Cardiac fibroblast (primary cell): ENCODE results near the gene ATOH7.
A peak's percentile ranks its signal among the peaks of the same experiment; 100 is the strongest.

Experiments used
- DNase-seq, 2 donors: peaks; one replicate each; pipeline versions ENCODE4 v3.0.0 to v3.0.0-alpha.2; 2010; ENCODE audit warnings: low read depth in 2 of 2
- H3K4me3 ChIP-seq, 2 donors: replicated peaks in 1 of 2; 1 replicate in 1 of 2; 2 replicates in 1 of 2; pipeline ENCODE4 v1.5.1; 2011; ENCODE audit warnings: low read depth in 2 of 2, low read length in 2 of 2, mild to moderate bottlenecking in 2 of 2, moderate library complexity in 1 of 2
- TF ChIP-seq, protein P1 (sequence below): IDR thresholded peaks from one replicate; pipeline ENCODE4 v1.5.1; 2011; ENCODE audit warnings: low read depth, mild to moderate bottlenecking, low read length, inconsistent platforms

Gene ATOH7

DNA sequence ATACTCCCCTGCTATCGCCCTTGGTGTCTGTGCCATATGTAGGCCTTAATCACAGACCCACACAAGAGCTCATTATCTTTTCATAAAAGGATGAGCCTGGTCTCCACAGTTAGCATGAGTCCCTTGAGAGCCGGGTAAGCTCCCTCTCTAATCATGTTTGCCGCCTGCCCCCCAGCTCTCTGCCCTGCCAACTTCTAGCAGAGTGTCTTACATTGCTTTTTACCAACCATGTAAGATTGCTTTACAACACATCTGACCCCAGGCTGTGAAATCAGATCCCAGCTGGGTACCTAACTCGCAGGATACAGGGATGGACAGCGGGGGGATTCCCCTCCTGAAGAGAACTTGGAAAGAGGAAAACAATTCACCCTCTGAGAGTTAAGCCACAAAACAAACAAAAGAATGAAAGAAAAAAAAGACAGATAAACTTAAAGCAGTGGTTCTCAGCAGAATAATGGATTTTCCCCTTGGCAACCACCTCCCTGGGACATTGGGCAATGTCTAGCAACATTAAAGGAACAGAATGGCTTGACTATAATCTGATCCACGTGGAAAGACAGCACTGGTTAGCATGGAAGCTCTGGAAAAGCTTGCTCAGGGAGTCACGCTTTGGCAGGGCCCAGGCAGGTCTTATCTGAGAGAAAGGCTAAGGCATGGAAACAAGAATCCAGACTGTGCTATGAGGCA, 39.4 kb upstream of the ATOH7 start:
- H3K4me3 ChIP-seq: no peak overlapping the region
- peak; percentile 23 to 77 for DNase-seq
- TF ChIP-seq, protein P1, sequence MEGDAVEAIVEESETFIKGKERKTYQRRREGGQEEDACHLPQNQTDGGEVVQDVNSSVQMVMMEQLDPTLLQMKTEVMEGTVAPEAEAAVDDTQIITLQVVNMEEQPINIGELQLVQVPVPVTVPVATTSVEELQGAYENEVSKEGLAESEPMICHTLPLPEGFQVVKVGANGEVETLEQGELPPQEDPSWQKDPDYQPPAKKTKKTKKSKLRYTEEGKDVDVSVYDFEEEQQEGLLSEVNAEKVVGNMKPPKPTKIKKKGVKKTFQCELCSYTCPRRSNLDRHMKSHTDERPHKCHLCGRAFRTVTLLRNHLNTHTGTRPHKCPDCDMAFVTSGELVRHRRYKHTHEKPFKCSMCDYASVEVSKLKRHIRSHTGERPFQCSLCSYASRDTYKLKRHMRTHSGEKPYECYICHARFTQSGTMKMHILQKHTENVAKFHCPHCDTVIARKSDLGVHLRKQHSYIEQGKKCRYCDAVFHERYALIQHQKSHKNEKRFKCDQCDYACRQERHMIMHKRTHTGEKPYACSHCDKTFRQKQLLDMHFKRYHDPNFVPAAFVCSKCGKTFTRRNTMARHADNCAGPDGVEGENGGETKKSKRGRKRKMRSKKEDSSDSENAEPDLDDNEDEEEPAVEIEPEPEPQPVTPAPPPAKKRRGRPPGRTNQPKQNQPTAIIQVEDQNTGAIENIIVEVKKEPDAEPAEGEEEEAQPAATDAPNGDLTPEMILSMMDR: no peak

DNA sequence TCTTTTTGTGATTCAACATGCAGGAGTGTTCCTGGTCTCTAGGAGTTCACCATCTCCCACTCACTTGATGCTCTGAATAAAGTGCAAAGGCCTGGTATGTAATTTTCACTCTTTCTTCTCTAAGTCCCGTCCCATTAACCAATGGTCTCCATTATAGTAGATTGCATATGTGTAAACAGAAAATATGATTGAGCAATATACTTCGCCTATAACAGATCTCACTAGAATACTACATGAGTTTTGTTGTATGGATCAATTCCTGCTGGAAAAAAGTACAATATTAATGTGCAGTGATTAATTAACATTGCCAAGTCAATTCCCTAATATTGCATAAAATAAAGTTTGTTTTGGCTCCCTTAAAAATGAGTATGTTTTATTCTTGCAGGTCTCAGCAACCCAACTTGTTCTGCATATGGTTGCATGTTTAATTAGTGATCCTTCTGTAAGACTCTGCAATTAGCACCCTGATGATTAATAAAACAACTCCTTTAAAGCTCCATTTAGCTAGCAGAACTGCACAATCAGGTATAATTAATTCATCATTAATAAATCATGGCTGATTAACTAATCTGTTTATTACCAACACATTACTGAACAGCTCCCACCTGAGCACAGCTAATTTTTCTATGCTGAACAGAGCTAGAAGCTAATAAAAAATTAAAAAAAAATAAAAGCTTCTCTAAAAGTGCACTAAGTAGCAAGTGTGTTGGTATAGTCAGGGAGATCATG, 37.8 kb upstream of the ATOH7 start:
- TF ChIP-seq, protein P1: no peak
- H3K4me3 ChIP-seq: no peak overlapping the region
- no peak for DNase-seq

DNA sequence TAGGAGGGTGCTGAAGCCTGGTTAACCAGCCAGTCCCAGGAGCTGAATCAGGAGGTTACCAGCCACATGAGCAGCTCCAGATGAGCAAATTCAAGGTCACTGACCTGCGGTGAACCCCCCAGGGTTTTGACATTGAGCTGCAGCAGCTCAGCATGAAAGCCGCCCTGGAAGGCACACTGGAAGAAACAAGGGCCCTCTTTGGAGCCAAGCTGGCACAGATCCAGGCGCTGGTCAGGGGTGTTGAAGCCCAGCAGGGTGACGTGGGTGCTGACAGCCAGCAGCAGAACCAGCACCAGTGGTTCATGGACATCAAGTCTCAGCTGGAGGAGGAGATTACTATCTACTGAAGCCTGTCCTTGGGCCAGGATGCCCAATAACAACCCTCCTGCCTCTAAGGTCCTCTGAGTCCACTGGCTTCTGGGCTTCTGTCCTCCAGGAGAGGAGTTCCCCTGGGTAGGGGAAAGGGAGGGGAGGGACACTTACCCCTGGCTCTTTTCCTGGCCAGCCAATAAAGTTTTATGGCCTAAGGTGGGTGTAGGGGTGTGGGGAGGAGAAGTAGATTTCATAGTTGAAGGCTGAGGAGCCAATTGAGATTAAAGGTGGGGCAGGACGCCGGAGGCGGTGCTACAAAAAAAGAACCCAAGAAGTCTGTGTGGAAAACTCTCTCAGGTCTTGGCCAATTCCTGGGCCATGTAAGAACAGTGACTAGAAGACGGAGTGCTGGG, 29.4 kb upstream of the ATOH7 start:
- no peak overlapping the region for H3K4me3 ChIP-seq
- TF ChIP-seq, protein P1: no peak
- peak in 1 of 2 donors; percentile 18 for DNase-seq

DNA sequence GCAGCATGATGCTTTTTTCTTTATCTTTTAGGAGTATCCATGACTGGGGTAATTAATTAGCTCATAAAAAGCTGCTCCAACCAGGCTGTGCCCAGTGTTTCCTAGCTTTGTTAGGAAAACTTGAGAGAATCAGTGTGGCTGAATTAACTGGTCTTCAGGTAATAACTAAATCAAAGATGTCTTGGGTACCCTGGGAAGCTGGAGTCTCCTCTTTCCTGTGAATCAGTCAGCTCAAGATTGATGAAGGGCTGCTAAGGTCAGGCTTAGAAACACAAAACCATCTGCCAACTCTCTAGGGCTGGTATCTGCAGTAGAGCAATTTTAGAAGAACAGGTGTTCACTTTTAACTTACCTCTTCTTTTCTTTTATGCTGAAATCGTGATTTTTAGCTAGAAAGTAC, 21.4 kb upstream of the ATOH7 start:
- no peak overlapping the region for H3K4me3 ChIP-seq
- TF ChIP-seq, protein P1: no peak
- no peak for DNase-seq

DNA sequence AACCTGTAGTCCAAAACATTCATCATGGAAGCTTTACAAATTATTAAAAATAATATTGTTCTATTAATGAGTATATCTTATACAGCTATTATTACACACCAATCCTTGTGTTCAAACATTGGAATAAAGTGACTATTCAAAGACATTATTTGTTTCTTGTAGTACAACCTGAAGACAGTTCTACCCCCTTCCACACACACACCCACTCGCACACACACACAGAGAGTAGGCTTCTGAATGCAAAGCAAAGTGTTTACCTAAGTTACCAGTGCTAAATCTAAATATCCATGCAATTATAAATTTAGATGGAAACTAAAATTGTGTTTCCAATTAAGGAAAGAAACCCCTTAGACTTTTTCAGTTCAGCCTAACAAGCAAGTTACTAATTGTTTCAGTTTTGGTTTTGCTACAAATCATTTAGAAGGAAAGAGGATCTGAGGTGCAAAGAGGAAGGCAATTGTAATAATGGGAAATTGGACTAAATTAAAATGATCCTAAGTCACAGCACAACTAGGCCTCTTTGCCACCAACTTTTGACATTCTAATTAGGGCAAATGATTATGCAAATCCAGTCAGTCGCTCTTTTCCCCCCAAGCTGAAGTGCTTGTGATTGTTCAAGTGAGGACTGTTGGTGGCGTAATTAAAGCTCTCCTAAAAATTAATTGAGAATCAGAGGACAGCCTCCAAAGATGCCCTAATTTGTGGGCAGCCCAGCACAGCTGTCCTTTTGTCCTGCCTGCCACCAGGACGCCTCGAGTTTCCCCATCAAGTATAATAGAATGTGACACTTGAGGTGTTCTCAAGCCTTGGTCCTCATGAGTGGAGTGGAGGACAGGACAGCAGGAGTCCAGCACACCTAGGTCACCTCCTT, 19.9 kb upstream of the ATOH7 start:
- no peak for DNase-seq
- no peak overlapping the region for H3K4me3 ChIP-seq
- TF ChIP-seq, protein P1: no peak

DNA sequence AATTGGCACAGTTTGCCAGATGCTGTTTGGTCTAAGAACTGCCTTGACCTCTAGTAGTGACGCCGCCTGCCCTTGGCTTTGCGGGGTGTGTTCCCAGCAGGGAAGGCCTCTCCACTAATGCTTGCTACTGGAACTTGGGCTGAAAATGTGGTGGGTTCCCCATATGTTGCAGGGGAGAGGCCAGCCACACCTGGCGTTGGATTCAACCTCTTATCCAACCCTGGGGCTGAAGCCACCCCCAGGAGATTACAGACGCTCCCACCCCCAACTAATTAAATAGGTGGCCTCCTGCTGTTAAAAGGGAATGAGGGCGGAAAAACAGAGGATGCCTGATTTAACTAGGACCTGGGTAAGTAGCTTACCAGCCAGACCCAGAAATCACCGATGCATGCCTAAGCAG, 19.2 kb upstream of the ATOH7 start:
- TF ChIP-seq, protein P1: no peak
- no peak overlapping the region for H3K4me3 ChIP-seq
- no peak for DNase-seq
